HG03139 (cell line): ENCODE data around the gene PCDH11X.
A peak's percentile ranks its signal among the peaks of the same experiment; 100 is the strongest.
"Not testable (repeated sequence)": the region's sequence is repeated elsewhere in the genome, so short reads cannot be mapped to it uniquely, and the experiment has no call there.

Experiments used
- ATAC-seq: cut with Tn5 transposase; IDR thresholded peaks from one replicate; pipeline ENCODE4 v1.9.1; 2021; ENCODE audit not compliant: unreplicated experiment

PCDH11X gene

GRCh38 chrX:91779135-91779534 lies at the start of gene PCDH11X:
Gene PCDH11X (plus strand): TSS chrX:91779375. CDS start chrX:91835505, 56,130 bp downstream.
- ATAC-seq, result not testable (repeated sequence)

DNA sequence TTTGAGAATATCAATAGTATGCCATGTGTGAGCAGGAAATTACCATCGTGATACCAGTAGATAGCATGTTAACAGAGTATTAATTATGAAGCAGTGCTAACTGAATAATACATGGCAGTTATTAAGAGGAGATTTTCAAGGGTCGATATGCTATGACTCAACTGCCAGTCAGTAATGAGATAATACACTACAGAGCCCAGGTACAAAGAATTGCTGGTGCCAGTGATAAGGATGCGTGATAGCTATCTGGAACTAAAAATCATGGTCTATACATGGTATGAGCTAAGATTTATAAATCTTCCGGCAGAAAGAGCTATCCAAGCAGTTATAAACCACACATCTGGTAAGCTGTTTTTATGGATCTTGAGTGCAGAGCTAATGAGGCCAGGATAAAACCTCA lies 31.7 kb upstream of the PCDH11X start:
- ATAC-seq, result not testable (repeated sequence)

DNA sequence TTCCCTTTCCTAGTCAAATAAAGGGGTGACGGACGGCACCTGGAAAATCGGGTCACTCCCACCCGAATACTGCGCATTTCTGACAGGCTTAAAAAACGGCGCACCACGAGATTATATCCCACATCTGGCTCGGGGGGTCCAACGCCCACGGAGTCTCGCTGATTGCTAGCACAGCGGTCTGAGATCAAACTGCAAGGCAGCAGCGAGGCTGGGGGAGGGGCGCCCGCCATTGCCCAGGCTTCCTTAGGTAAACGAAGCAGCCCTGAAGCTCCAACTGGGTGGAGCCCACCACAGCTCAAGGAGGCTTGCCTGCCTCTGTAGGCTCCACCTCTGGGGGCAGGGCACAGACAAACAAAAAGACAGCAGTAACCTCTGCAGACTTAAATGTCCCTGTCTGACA lies 26.2 kb upstream of the PCDH11X start:
- ATAC-seq, result not testable (repeated sequence)

DNA sequence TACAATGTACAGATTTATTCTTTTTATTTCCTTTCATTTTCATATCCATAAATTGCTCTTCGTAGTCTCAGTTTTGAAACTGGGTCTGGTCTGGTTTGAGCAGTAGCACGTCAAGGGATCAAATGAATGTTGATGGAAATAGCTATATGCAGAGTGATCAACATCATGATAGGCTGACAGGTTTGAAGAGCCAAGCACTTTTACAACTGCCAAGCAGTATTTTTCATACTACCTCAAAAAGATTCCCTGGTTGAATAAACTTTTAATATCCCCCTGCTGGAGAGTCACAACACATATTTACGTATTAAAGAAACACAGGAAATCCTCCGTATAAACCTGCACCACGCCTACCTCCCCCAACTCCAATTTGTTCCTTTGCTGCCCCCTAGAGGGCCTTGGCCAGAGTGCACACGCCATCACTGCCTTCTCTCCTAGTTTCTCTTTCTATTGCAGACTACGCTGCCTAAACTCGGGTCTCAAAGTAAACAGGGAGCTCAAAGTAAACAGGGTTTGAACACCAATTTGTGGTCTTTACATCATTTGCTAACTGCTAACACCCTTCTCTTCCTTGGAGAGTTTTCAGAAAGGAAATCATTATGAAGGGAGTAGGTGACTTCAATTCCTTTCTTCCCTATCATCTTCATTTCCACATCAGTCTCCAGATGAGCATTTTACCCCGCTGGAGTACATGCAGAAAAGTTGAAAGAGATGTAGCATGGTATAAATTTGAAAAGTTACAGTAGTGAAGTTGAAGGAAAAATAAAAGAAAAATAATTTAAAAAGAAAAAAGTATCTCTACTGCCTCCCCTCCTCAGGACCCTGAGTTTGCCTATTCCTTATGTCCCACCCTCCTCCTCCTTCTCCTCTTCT lies 8.3 kb upstream of the PCDH11X start:
- ATAC-seq, result peak; percentile 100

- ATAC-seq, result not testable (repeated sequence)
Observed at GRCh38 chrX:91773943-91774342, 5.2 kb upstream of the PCDH11X start.

DNA sequence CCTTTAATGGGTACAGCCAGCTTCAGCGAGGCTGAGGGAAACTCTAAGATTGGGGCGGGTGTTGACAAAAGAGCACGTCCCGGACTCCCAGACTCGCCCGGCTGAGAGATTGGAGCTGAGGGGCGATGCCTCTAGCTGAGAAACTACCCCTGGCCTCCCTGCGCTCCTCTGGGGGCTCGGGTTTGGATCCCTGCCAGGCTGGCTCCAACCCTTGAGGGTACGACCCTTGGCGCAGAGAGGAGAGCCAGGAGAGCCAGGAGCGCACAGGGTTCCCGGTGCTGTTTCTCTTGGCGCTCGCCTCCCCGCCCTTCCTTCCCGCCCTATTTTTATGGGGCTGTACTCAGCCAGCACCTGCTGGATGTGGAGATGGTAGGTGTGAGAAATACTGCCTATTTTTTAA lies 833 bp downstream of the PCDH11X start:
- not testable (repeated sequence) for ATAC-seq

GRCh38 chrX:91780698-91781097 lies 1.5 kb downstream of the PCDH11X start:
- ATAC-seq, result not testable (repeated sequence)

- ATAC-seq, result not testable (repeated sequence)
Observed at GRCh38 chrX:91781553-91782298, 2.6 kb downstream of the PCDH11X start.

- ATAC-seq, result not testable (repeated sequence)
Observed at GRCh38 chrX:91782825-91783224, 3.6 kb downstream of the PCDH11X start.

- not testable (repeated sequence) for ATAC-seq
Observed at GRCh38 chrX:91817537-91817936, 38.4 kb downstream of the PCDH11X start.

DNA sequence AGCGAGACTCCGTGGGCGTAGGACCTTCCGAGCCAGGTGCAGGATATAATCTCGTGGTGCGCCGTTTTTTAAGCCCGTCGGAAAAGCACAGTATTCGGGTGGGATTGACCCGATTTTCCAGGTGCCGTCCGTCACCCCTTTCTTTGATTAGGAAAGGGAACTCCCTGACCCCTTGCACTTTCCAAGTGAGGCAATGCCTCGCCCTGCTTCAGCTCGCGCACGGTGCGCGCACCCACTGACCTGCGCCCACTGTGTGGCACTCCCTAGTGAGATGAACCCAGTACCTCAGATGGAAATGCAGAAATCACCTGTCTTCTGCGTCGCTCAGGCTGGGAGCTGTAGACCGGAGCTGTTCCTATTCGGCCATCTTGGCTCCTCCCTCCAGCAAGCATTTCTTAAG lies 46.1 kb downstream of the PCDH11X start:
- not testable (repeated sequence) for ATAC-seq
